BE2C (cell line): ENCODE measurements around the gene PSTPIP1.

Experiments
- DNase-seq: peaks from one replicate; pipeline ENCODE4 v3.0.0-alpha.2; 2020
- H3K27me3 ChIP-seq: fragments of 250-450 bp; sonication (Bioruptor Pico); 2 replicates; pipeline ENCODE4 v1.5.1; 2020; ENCODE audit warnings: mild to moderate bottlenecking
- H3K36me3 ChIP-seq: fragments of 250-450 bp; sonication (Bioruptor Pico); 2 replicates; pipeline ENCODE4 v1.5.1; 2020; ENCODE audit warnings: mild to moderate bottlenecking
- H3K4me1 ChIP-seq: fragments of 250-450 bp; sonication (Bioruptor Pico); 2 replicates; pipeline ENCODE4 v1.5.1; 2020
- H3K4me3 ChIP-seq: 2 replicates; pipeline ENCODE4 v1.5.1; 2011; ENCODE audit warnings: low read depth, low read length
- H3K9me3 ChIP-seq: fragments of 250-450 bp; sonication (Bioruptor Pico); 2 replicates; pipeline ENCODE4 v1.5.1; 2020
- CTCF ChIP-seq: IDR thresholded peaks from 2 replicates; pipeline ENCODE4 v1.5.1; 2012; ENCODE audit warnings: mild to moderate bottlenecking, low read depth, low read length

Gene PSTPIP1

GRCh38 chr15:76987896-76988860 is 6.7 kb upstream of the PSTPIP1 start:
- Histone ChIP-seq H3K9me3 (no peaks in the 10 kb centered on the region), H3K4me1 (no peaks in the 10 kb centered on the region), H3K27me3 (no peaks in the 10 kb centered on the region), H3K36me3 (no peaks in the 10 kb centered on the region), H3K4me3 (no peak overlapping the region)
- no peak for DNase-seq
- no peak for TF ChIP-seq CTCF

GRCh38 chr15:76988867-76989780 is 5.8 kb upstream of the PSTPIP1 start:
- no peak for TF ChIP-seq CTCF
- Histone ChIP-seq H3K4me1 (no peaks in the 10 kb centered on the region), H3K4me3 (no peak overlapping the region), H3K27me3 (no peaks in the 10 kb centered on the region), H3K36me3 (no peaks in the 10 kb centered on the region), H3K9me3 (no peaks in the 10 kb centered on the region)
- no peak for DNase-seq

GRCh38 chr15:76991048-76991447 is 3.9 kb upstream of the PSTPIP1 start:
- Histone ChIP-seq H3K4me1 (peaks cover 9% of the 10 kb centered on the region), H3K36me3 (no peaks in the 10 kb centered on the region), H3K27me3 (no peaks in the 10 kb centered on the region), H3K4me3 (no peak overlapping the region), H3K9me3 (no peaks in the 10 kb centered on the region)
- TF ChIP-seq CTCF = no peak
- no peak for DNase-seq

GRCh38 chr15:76991741-76992645 is 2.9 kb upstream of the PSTPIP1 start:
- no peak for DNase-seq
- no peaks in the 10 kb centered on the region for H3K27me3 ChIP-seq
- TF ChIP-seq CTCF = no peak
- H3K9me3 ChIP-seq = no peaks in the 10 kb centered on the region
- peaks cover 17% of the 10 kb centered on the region for H3K4me1 ChIP-seq
- H3K36me3 ChIP-seq = no peaks in the 10 kb centered on the region
- no peak overlapping the region for H3K4me3 ChIP-seq

- Histone ChIP-seq H3K4me1 (peaks cover 30% of the 10 kb centered on the region), H3K4me3 (no peak overlapping the region), H3K36me3 (no peaks in the 10 kb centered on the region), H3K27me3 (no peaks in the 10 kb centered on the region), H3K9me3 (no peaks in the 10 kb centered on the region)
- no peak for TF ChIP-seq CTCF
- DNase-seq = no peak
Measured at GRCh38 chr15:76993114-76993725, 1.7 kb upstream of the PSTPIP1 start.
